SK-N-SH treated with all-trans-retinoic acid at 6 μM for 48 hours (cell line): ENCODE measurements around the gene NRIP1.

Experiments used
- ATAC-seq: fragments of 200-7000 bp; cut with Tn5 transposase; 3 replicates; pipeline ENCODE4 v1.9.1; 2020; ENCODE audit warnings: mild to moderate bottlenecking, moderate library complexity
- ARNTL ChIP-seq: fragments of 450-650 bp; formaldehyde crosslinking; IDR thresholded peaks from 2 replicates; pipeline ENCODE4 v1.5.0; 2020; ENCODE audit warnings: low read depth, mild to moderate bottlenecking, moderate library complexity, borderline replicate concordance
- BACH2 ChIP-seq: fragments of 250-450 bp; sonication (Bioruptor Pico); IDR thresholded peaks from 2 replicates; pipeline ENCODE4 v1.9.0; 2021; ENCODE audit warnings: mild to moderate bottlenecking, borderline replicate concordance
- CSDC2 ChIP-seq: fragments of 250-450 bp; sonication (Bioruptor Pico); IDR thresholded peaks from 2 replicates; pipeline ENCODE4 v1.5.0; 2020; ENCODE audit warnings: mild to moderate bottlenecking, moderate library complexity
- ESRRG ChIP-seq: fragments of 250-450 bp; sonication (Bioruptor Pico); IDR thresholded peaks from 2 replicates; pipeline ENCODE4 v1.6.1; 2021; ENCODE audit warnings: mild to moderate bottlenecking
- GLIS3 ChIP-seq: fragments of 250-450 bp; sonication (Bioruptor Pico); IDR thresholded peaks from 2 replicates; pipeline ENCODE4 v1.5.0; 2020; ENCODE audit warnings: mild to moderate bottlenecking, moderate library complexity
- ISL1 ChIP-seq: fragments of 250-450 bp; sonication (Bioruptor Pico); IDR thresholded peaks from 2 replicates; pipeline ENCODE4 v2.1.2; 2022; ENCODE audit warnings: mild to moderate bottlenecking, moderate library complexity
- OSR1 ChIP-seq: fragments of 250-450 bp; sonication (Bioruptor Pico); IDR thresholded peaks from 2 replicates; pipeline ENCODE4 v1.8.0; 2022; ENCODE audit warnings: moderate library complexity, mild to moderate bottlenecking, inconsistent platforms
- PPARA ChIP-seq: fragments of 250-450 bp; sonication (Bioruptor Pico); IDR thresholded peaks from 2 replicates; pipeline ENCODE4 v1.5.0; 2020; ENCODE audit warnings: mild to moderate bottlenecking, borderline replicate concordance
- RARB ChIP-seq: fragments of 250-450 bp; sonication (Bioruptor Pico); IDR thresholded peaks from 2 replicates; pipeline ENCODE4 v1.8.0; 2021; ENCODE audit warnings: mild to moderate bottlenecking, moderate library complexity
- SNAI2 ChIP-seq: fragments of 250-450 bp; sonication (Bioruptor Pico); IDR thresholded peaks from 2 replicates; pipeline ENCODE4 v1.5.0; 2020; ENCODE audit warnings: mild to moderate bottlenecking, moderate library complexity
- TCF4 ChIP-seq: fragments of 250-450 bp; sonication (Bioruptor Pico); IDR thresholded peaks from 2 replicates; pipeline ENCODE4 v1.8.0; 2021; ENCODE audit warnings: mild to moderate bottlenecking, moderate library complexity, borderline replicate concordance
- TOX ChIP-seq: fragments of 250-450 bp; sonication (Bioruptor Pico); IDR thresholded peaks from 2 replicates; pipeline ENCODE4 v1.8.0; 2021; ENCODE audit warnings: mild to moderate bottlenecking, moderate library complexity, borderline replicate concordance
- ZC3H10 ChIP-seq: fragments of 250-450 bp; sonication (Bioruptor Pico); IDR thresholded peaks from 2 replicates; pipeline ENCODE4 v1.5.1; 2021; ENCODE audit warnings: mild to moderate bottlenecking, moderate library complexity
- ZFP3 ChIP-seq: fragments of 250-450 bp; sonication (Bioruptor Pico); IDR thresholded peaks from 2 replicates; pipeline ENCODE4 v1.5.0; 2020; ENCODE audit warnings: mild to moderate bottlenecking, moderate library complexity
- ZFP30 ChIP-seq: fragments of 450-650 bp; formaldehyde crosslinking; IDR thresholded peaks from 2 replicates; pipeline ENCODE4 v1.5.0; 2022; ENCODE audit warnings: mild to moderate bottlenecking, moderate library complexity
- ZNF565 ChIP-seq: fragments of 450-650 bp; formaldehyde crosslinking; conservative IDR thresholded peaks from 2 replicates; pipeline ENCODE4 v1.5.0; 2020; ENCODE audit warnings: low read depth, mild to moderate bottlenecking, moderate library complexity
- ZNF70 ChIP-seq: fragments of 450-650 bp; formaldehyde crosslinking; IDR thresholded peaks from 2 replicates; pipeline ENCODE4 v1.5.0; 2020; ENCODE audit warnings: mild to moderate bottlenecking, moderate library complexity
- ZNF8 ChIP-seq: fragments of 450-650 bp; formaldehyde crosslinking; IDR thresholded peaks from 2 replicates; pipeline ENCODE4 v1.5.0; 2020; ENCODE audit warnings: mild to moderate bottlenecking, moderate library complexity
- TF ChIP-seq, protein P1 (sequence below): fragments of 250-450 bp; sonication (Bioruptor Pico); IDR thresholded peaks from 2 replicates; pipeline ENCODE4 v1.8.0; 2021; ENCODE audit warnings: low read depth, mild to moderate bottlenecking, moderate library complexity, borderline replicate concordance
- TF ChIP-seq, protein P2 (sequence below): fragments of 250-450 bp; sonication (Bioruptor Pico); IDR thresholded peaks from 2 replicates; pipeline ENCODE4 v1.5.0; 2020; ENCODE audit warnings: mild to moderate bottlenecking, moderate library complexity
- TF ChIP-seq, protein P3 (sequence below): fragments of 250-450 bp; sonication (Bioruptor Pico); IDR thresholded peaks from 2 replicates; pipeline ENCODE4 v1.5.1; 2020; ENCODE audit warnings: low read depth, mild to moderate bottlenecking, moderate library complexity
- TF ChIP-seq, protein P4 (sequence below): fragments of 250-450 bp; sonication (Bioruptor Pico); IDR thresholded peaks from 2 replicates; pipeline ENCODE4 v1.5.1; 2021; ENCODE audit warnings: mild to moderate bottlenecking, moderate library complexity
- TF ChIP-seq, protein P5 (sequence below): fragments of 250-450 bp; sonication (Bioruptor Pico); IDR thresholded peaks from 2 replicates; pipeline ENCODE4 v1.8.0; 2020; ENCODE audit warnings: mild to moderate bottlenecking, moderate library complexity, borderline replicate concordance

The NRIP1 gene

DNA sequence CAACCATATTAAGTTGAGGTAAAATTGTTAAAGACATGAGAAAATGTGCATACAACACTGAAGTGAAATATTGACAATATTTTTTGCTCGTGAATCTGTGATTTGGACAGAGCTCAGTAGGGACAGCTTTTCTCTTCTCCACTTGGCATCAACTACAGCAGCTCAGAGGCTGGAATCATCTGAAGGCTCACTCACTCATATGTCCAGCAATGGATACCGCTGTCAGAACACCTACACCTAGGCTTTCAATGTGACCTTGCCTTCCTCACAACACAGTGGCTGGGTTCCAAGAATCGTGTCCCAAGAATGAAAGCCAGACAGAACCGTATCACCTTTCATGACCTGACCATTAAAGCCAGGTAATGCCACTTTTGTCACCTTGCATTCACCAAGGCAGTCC, 115.2 kb downstream of the NRIP1 start:
- ATAC-seq = no peak

DNA sequence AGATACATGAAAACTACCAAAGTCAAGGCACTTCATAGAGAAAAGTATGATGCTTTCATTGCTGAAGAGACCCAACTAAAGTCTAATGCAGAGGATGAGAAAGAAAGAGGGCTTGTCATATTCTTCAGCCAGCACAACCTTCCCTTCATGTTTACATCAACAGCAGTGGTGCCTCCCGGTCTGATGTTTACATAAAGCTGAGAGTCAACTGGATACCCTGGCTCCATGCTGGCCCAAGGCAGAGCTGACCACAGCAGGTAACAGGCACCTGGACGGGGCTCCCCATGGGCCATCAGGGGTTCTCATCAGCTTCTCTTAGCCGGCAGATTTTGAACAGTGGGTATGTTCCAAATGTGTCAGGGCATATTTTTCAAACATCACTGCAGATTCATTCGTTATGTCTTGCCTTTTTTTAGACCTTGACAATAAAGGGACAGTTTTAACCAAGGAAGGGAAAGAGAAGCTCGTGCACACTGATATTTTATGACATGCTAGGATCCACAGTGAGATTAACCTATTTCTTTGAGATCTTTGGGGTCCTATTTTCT, 117.1 kb downstream of the NRIP1 start:
- no peak for ATAC-seq
- TF ChIP-seq ZNF70 (CRISPR knock-in tag) = no peak
- TF ChIP-seq RARB = no peak
- no peak for TF ChIP-seq ISL1 (CRISPR knock-in tag)
- TF ChIP-seq, protein P1, sequence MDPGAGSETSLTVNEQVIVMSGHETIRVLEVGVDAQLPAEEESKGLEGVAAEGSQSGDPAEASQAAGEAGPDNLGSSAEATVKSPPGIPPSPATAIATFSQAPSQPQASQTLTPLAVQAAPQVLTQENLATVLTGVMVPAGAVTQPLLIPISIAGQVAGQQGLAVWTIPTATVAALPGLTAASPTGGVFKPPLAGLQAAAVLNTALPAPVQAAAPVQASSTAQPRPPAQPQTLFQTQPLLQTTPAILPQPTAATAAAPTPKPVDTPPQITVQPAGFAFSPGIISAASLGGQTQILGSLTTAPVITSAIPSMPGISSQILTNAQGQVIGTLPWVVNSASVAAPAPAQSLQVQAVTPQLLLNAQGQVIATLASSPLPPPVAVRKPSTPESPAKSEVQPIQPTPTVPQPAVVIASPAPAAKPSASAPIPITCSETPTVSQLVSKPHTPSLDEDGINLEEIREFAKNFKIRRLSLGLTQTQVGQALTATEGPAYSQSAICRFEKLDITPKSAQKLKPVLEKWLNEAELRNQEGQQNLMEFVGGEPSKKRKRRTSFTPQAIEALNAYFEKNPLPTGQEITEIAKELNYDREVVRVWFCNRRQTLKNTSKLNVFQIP = no peak
- TF ChIP-seq ZNF8 = no peak
- TF ChIP-seq OSR1 = no peak
- no peak for TF ChIP-seq ZC3H10 (CRISPR knock-in tag)
- TF ChIP-seq SNAI2 = no peak
- TF ChIP-seq ESRRG (CRISPR knock-in tag) = no peak
- no peak for TF ChIP-seq TOX (CRISPR knock-in tag)
- TF ChIP-seq BACH2 (CRISPR knock-in tag) = no peak
- TF ChIP-seq ZNF565 (CRISPR knock-in tag) = no peak
- no peak for TF ChIP-seq PPARA (CRISPR knock-in tag)
- TF ChIP-seq GLIS3 (CRISPR knock-in tag) = no peak
- TF ChIP-seq, protein P2, sequence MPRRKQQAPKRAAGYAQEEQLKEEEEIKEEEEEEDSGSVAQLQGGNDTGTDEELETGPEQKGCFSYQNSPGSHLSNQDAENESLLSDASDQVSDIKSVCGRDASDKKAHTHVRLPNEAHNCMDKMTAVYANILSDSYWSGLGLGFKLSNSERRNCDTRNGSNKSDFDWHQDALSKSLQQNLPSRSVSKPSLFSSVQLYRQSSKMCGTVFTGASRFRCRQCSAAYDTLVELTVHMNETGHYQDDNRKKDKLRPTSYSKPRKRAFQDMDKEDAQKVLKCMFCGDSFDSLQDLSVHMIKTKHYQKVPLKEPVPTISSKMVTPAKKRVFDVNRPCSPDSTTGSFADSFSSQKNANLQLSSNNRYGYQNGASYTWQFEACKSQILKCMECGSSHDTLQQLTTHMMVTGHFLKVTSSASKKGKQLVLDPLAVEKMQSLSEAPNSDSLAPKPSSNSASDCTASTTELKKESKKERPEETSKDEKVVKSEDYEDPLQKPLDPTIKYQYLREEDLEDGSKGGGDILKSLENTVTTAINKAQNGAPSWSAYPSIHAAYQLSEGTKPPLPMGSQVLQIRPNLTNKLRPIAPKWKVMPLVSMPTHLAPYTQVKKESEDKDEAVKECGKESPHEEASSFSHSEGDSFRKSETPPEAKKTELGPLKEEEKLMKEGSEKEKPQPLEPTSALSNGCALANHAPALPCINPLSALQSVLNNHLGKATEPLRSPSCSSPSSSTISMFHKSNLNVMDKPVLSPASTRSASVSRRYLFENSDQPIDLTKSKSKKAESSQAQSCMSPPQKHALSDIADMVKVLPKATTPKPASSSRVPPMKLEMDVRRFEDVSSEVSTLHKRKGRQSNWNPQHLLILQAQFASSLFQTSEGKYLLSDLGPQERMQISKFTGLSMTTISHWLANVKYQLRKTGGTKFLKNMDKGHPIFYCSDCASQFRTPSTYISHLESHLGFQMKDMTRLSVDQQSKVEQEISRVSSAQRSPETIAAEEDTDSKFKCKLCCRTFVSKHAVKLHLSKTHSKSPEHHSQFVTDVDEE (CRISPR knock-in tag) = no peak
- TF ChIP-seq ARNTL (CRISPR knock-in tag) = no peak
- no peak for TF ChIP-seq ZFP30 (CRISPR knock-in tag)
- TF ChIP-seq ZFP3 (CRISPR knock-in tag) = no peak
- TF ChIP-seq TCF4 (CRISPR knock-in tag) = no peak

More for the DNA sequence above, 115.2 kb downstream of the NRIP1 start:
- TF ChIP-seq ZFP30 (CRISPR knock-in tag) (no peak), ZNF70 (CRISPR knock-in tag) (no peak)

DNA sequence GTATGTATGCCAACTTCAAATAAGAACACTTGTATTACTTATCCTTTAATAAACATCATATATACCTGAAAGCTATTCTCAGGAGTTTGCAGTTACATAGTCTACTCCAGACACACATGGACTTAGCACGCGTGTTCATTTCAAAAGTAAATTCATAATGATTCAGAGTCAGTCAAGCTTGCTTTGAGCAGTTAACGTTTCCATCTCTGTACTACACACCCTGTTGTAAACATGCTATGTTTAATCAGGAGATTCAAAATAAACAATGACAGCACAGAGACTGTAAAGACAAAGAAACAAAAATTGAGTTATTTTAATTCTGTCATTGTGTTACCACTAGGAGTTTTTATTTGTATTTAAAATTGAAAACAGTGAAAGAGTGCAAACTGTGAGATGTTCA, 119.6 kb downstream of the NRIP1 start:
- ATAC-seq = no peak
- TF ChIP-seq BACH2 (CRISPR knock-in tag) = no peak
- TF ChIP-seq CSDC2 (CRISPR knock-in tag) = no peak
- TF ChIP-seq ZC3H10 (CRISPR knock-in tag) = no peak
- no peak for TF ChIP-seq OSR1
- TF ChIP-seq, protein P2 (CRISPR knock-in tag) = no peak
- no peak for TF ChIP-seq GLIS3 (CRISPR knock-in tag)
- TF ChIP-seq ZNF70 (CRISPR knock-in tag) = no peak
- TF ChIP-seq SNAI2 = no peak
- no peak for TF ChIP-seq ARNTL (CRISPR knock-in tag)
- no peak for TF ChIP-seq ZNF565 (CRISPR knock-in tag)
- TF ChIP-seq PPARA (CRISPR knock-in tag) = no peak
- TF ChIP-seq TOX (CRISPR knock-in tag) = no peak
- TF ChIP-seq RARB = no peak
- TF ChIP-seq, protein P3, sequence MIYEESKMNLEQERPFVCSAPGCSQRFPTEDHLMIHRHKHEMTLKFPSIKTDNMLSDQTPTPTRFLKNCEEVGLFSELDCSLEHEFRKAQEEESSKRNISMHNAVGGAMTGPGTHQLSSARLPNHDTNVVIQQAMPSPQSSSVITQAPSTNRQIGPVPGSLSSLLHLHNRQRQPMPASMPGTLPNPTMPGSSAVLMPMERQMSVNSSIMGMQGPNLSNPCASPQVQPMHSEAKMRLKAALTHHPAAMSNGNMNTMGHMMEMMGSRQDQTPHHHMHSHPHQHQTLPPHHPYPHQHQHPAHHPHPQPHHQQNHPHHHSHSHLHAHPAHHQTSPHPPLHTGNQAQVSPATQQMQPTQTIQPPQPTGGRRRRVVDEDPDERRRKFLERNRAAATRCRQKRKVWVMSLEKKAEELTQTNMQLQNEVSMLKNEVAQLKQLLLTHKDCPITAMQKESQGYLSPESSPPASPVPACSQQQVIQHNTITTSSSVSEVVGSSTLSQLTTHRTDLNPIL = no peak
- TF ChIP-seq, protein P4, sequence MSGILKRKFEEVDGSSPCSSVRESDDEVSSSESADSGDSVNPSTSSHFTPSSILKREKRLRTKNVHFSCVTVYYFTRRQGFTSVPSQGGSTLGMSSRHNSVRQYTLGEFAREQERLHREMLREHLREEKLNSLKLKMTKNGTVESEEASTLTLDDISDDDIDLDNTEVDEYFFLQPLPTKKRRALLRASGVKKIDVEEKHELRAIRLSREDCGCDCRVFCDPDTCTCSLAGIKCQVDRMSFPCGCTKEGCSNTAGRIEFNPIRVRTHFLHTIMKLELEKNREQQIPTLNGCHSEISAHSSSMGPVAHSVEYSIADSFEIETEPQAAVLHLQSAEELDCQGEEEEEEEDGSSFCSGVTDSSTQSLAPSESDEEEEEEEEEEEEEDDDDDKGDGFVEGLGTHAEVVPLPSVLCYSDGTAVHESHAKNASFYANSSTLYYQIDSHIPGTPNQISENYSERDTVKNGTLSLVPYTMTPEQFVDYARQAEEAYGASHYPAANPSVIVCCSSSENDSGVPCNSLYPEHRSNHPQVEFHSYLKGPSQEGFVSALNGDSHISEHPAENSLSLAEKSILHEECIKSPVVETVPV (CRISPR knock-in tag) = no peak
- no peak for TF ChIP-seq ZFP30 (CRISPR knock-in tag)
- TF ChIP-seq, protein P5, sequence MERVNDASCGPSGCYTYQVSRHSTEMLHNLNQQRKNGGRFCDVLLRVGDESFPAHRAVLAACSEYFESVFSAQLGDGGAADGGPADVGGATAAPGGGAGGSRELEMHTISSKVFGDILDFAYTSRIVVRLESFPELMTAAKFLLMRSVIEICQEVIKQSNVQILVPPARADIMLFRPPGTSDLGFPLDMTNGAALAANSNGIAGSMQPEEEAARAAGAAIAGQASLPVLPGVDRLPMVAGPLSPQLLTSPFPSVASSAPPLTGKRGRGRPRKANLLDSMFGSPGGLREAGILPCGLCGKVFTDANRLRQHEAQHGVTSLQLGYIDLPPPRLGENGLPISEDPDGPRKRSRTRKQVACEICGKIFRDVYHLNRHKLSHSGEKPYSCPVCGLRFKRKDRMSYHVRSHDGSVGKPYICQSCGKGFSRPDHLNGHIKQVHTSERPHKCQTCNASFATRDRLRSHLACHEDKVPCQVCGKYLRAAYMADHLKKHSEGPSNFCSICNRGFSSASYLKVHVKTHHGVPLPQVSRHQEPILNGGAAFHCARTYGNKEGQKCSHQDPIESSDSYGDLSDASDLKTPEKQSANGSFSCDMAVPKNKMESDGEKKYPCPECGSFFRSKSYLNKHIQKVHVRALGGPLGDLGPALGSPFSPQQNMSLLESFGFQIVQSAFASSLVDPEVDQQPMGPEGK (CRISPR knock-in tag) = no peak
